ENCODE results near the gene ELP5. TPM values are rescaled to one million over a fixed set of nuclear protein-coding genes. Genes with fewer than 3 reads are reported as not detected.

Gene ELP5, protein sequence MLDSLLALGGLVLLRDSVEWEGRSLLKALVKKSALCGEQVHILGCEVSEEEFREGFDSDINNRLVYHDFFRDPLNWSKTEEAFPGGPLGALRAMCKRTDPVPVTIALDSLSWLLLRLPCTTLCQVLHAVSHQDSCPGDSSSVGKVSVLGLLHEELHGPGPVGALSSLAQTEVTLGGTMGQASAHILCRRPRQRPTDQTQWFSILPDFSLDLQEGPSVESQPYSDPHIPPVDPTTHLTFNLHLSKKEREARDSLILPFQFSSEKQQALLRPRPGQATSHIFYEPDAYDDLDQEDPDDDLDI
- total RNA-seq (ENCODE audit: low replicate concordance): 31.6 and 35.6 TPM in 2 replicates

DNA sequence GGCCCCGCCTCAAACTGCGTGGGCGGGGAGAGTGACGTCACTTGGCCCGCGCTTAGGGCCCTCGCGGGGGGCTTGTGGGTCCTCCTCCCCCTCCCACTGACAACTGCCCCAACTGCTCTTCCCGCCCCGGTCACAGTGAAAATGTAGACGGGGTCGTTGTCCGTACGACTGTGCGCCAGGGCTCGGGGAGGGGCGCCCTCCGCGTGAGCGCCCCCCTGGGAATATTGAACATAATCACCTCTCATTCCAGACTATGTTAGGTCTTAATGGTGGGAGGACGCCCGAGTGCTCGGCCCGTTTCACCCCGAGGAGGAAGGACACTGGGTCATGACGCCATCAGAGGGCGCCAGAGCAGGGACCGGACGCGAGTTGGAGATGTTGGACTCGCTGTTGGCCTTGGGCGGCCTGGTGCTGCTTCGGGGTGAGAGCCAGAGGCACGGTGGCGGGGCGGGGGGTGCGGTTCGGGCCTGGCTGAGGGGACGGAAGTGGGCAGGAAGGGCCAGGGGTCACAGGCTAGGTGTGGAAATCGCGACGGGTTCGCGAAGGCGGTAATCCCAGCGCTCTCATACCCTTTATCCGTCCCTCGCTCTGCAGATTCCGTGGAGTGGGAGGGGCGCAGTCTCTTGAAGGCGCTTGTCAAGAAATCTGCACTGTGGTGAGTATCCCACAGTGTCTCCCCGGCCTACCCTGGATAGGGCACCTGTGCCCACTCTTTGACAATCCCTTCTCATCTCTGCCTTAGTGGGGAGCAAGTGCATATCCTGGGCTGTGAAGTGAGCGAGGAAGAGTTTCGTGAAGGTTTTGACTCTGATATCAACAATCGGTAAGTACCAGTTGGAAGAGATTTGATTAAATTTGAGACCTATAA lies at the start of gene ELP5:
TSS of gene ELP5 (plus strand) at position 40 of the 868 bp plus-strand sequence. CDS start at position 376, 336 bp downstream.
- TF ChIP-seq, protein P1, sequence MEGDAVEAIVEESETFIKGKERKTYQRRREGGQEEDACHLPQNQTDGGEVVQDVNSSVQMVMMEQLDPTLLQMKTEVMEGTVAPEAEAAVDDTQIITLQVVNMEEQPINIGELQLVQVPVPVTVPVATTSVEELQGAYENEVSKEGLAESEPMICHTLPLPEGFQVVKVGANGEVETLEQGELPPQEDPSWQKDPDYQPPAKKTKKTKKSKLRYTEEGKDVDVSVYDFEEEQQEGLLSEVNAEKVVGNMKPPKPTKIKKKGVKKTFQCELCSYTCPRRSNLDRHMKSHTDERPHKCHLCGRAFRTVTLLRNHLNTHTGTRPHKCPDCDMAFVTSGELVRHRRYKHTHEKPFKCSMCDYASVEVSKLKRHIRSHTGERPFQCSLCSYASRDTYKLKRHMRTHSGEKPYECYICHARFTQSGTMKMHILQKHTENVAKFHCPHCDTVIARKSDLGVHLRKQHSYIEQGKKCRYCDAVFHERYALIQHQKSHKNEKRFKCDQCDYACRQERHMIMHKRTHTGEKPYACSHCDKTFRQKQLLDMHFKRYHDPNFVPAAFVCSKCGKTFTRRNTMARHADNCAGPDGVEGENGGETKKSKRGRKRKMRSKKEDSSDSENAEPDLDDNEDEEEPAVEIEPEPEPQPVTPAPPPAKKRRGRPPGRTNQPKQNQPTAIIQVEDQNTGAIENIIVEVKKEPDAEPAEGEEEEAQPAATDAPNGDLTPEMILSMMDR (IDR thresholded peaks at IDR 0.05; ENCODE audit: insufficient read depth, low read length): no peak

DNA sequence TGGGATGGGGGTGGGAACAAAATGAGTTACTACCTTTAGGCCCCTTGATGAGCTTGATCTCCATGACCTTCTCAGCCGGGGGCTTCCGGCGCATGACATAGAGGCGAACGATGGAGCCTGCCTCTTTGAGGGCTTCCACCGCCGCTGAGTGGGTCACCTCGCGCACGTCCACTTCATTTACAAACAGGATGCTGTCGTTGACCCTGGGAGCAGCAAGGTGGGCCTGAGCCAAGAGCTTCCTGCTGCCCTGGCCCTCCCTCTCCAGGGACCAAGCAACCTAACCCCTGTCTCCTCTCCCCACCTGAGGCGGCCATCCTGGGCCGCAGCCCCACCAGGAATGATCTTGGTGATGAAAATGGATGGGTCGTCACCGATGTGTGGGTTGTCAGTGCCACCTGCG lies 48.6 kb upstream of the ELP5 start:
- DNase-seq (ENCODE audit: low read depth): no peak
- H3K4me3 ChIP-seq (ENCODE audit: low read depth, low read length): no peak overlapping the region

More for the DNA sequence above, at the start of gene ELP5:
- H3K4me3 ChIP-seq (ENCODE audit: low read depth, low read length): peak within 1 kb of the TSS; percentile 89
- DNase-seq (ENCODE audit: low read depth): peak; percentile 96

DNA sequence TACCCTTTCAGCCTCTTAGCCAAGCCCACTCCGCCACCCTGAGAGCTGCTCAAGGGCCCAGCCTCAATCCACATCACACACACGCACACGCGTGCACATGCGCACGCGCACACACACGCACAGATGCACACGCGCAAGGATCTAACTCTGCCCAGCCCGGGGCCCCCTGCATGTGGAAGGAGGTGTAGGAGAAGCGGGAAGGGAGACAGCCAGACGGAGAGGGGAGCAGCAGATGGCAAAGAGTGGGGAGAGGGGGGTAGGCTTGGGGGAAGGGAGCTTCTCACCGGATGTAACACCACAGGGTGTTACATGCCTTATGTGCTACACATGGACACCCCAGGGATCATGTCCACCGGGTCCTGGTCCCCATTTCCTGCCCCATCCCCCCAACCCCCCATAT lies 47.7 kb upstream of the ELP5 start:
- TF ChIP-seq, protein P1 (IDR thresholded peaks at IDR 0.05; ENCODE audit: insufficient read depth, low read length): no peak
- DNase-seq (ENCODE audit: low read depth): no peak
- no peak overlapping the region for H3K4me3 ChIP-seq (ENCODE audit: low read depth, low read length)

More for the DNA sequence above, 48.6 kb upstream of the ELP5 start:
- TF ChIP-seq, protein P1 (IDR thresholded peaks at IDR 0.05; ENCODE audit: insufficient read depth, low read length): no peak

DNA sequence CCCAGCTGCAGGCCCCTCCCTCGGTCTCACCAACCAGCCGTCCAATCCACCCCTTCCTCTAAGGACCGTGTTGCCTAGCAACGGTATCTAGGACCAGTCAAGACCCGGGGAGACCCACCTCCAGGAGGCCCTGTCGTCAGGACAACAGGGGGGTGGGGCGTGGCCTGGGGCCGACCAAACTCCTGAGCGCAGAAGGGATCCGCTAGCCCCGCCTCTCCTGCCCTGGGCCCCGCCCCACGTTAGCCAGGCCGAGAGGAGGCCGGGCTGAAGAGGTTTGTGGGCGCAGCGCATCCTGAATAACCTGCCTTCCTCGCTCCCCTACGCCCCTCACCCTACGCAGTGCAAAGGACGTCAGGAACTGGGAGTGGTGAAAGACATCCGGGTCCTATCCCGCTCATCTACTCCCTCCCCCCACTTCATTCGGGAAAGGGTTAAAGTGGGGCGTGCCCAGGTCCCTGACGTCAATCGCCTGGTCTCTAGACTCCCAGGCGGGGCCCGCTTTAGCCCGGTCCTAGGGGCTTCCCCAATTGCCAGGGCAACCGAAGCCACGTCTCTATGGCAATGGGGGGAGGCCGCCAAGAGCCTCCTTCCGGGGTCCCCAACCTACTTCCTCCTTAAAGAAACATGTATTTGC lies 47.1 kb upstream of the ELP5 start:
- DNase-seq (ENCODE audit: low read depth): peak; percentile 75
- TF ChIP-seq, protein P1 (IDR thresholded peaks at IDR 0.05; ENCODE audit: insufficient read depth, low read length): no peak
- peak overlapping the region; percentile 69 for H3K4me3 ChIP-seq (ENCODE audit: low read depth, low read length)

DNA sequence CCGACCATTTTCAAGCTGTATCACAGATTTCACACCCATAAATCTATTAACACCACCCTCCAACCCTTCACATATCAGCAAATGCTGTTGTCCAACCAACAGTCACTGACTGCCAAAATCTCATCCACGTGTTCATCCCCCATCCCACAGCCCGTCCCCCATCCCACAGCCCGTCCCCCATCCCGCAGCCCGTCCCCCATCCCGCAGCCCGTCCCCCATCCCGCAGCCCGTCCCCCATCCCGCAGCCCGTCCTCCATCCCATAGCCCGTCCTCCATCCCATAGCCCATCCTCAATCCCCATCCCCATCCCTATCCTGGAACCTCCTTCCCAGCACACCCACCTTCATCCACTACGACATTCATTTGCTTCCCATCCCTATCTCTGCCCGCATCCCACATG lies 46.5 kb upstream of the ELP5 start:
- no peak for DNase-seq (ENCODE audit: low read depth)
- TF ChIP-seq, protein P1 (IDR thresholded peaks at IDR 0.05; ENCODE audit: insufficient read depth, low read length): no peak
- peak overlapping the region; percentile 69 for H3K4me3 ChIP-seq (ENCODE audit: low read depth, low read length)

DNA sequence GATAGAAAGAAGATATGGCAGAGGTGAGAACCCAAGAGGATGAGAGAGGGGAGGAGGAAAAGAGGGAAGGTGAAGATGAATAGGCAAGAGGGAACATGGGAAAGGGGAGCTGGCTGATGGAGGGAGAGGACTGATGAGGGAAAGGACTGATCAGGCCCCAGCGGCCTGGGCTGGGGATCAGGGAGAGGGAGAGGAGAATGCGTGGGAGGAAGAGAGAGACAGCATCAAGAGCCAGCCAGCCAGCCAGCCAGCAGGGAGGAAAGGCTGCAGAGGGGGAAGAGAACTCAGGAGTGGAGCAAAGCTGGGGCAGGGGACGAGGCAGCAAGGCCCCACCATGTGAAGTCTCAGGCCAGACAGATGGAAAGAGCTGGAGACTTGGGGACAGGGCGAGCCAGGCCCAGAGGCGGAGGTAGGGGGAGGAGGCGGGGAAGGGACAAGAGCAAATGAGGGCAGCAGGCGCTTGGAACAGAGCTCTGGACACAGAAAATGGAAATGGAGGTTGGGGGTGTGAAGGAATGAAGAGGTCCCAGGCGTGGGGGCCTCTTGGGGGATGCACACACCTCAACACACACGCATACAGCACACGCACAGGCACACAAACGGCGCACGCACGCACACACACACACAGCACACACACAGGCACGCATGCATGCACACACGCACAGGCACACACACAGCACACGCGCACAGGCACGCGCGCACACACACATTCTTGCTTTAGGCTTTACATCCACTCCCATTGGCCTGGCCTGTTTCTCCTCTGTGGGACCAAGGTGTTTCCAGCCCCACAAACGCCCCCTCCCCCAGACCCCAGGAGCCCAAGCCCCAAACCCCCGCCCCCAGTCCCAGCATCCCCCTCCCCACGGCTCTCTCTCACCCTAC lies 44.7 kb upstream of the ELP5 start:
- peak; percentile 40 for DNase-seq (ENCODE audit: low read depth)
- no peak overlapping the region for H3K4me3 ChIP-seq (ENCODE audit: low read depth, low read length)
- TF ChIP-seq, protein P1 (IDR thresholded peaks at IDR 0.05; ENCODE audit: insufficient read depth, low read length): no peak

Data from fibroblast of the aortic adventitia (primary cell).